HG03139 (cell line): ENCODE results near the gene NPPA.

Experiments
- ATAC-seq: cut with Tn5 transposase; IDR thresholded peaks from one replicate; pipeline ENCODE4 v1.9.1; 2021; ENCODE audit not compliant: unreplicated experiment

Gene NPPA

GRCh38 chr1:11874624-11875023 lies 27.0 kb upstream of the NPPA start:
- ATAC-seq = no peak

- no peak for ATAC-seq
These were observed 26.6 kb upstream of the NPPA start for GRCh38 chr1:11874258-11874562.

GRCh38 chr1:11873395-11874257 lies 26.0 kb upstream of the NPPA start:
- ATAC-seq = no peak

GRCh38 chr1:11872545-11872944 lies 25.0 kb upstream of the NPPA start:
- ATAC-seq = no peak

GRCh38 chr1:11869650-11870207 lies 22.1 kb upstream of the NPPA start:
- ATAC-seq = no peak

- no peak for ATAC-seq
These were observed 21.5 kb upstream of the NPPA start for GRCh38 chr1:11869104-11869503.

- no peak for ATAC-seq
These were observed 20.9 kb upstream of the NPPA start for GRCh38 chr1:11868331-11868980.

- no peak for ATAC-seq
These were observed 15.3 kb upstream of the NPPA start for GRCh38 chr1:11862890-11863289.

- ATAC-seq = no peak
These were observed 13.0 kb upstream of the NPPA start for GRCh38 chr1:11860587-11860986.

- no peak for ATAC-seq
These were observed 12.5 kb upstream of the NPPA start for GRCh38 chr1:11860083-11860482.

- ATAC-seq = no peak
These were observed 11.6 kb upstream of the NPPA start for GRCh38 chr1:11858968-11859871.

- no peak for ATAC-seq
These were observed 11.0 kb upstream of the NPPA start, which contains the start of gene NPPB for GRCh38 chr1:11858613-11858967. Gene NPPB, minus strand, starts transcription at chr1:11858945. Its CDS starts 112 bp downstream, at chr1:11858833.

- ATAC-seq = no peak
These were observed 10.6 kb upstream of the NPPA start for GRCh38 chr1:11858158-11858557.

- no peak for ATAC-seq
These were observed 9.7 kb upstream of the NPPA start for GRCh38 chr1:11857164-11857851.

- ATAC-seq = no peak
These were observed 9.1 kb upstream of the NPPA start for GRCh38 chr1:11856698-11857097.

GRCh38 chr1:11855430-11855829 lies 7.8 kb upstream of the NPPA start:
- no peak for ATAC-seq

GRCh38 chr1:11854519-11854918 lies 6.9 kb upstream of the NPPA start:
- no peak for ATAC-seq

GRCh38 chr1:11851180-11851579 lies 3.6 kb upstream of the NPPA start:
- no peak for ATAC-seq

- ATAC-seq = no peak
These were observed 2.6 kb upstream of the NPPA start for GRCh38 chr1:11850156-11850555.

- no peak for ATAC-seq
These were observed 754 bp upstream of the NPPA start for GRCh38 chr1:11848373-11848700.
